NCI-H1092 (cell line): Measurements from ENCODE around the gene RSPH1.

Experiments used
- DNase-seq: peaks from one replicate; lab custom pipeline; 2025; lab: John Stamatoyannopoulos, UW

Gene RSPH1

DNA sequence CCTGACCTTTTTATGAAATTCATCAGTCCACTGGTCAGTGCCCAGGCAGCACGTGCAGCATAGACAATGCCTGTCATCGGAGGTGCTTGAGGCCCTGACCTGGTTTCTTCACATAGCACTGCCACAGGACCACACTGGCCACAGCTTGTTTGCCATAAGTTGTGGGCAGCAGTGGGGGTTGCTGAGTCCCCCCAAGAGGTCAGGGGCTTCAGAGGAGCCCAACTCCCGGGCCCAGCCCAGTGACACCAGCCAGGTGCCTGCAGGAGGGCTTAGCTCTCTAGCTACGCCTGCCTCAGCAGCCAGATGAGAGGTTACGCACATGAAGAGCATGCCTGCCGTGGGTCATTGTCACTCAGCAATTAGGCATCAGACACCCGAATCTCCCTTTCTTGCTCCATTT lies 50.7 kb downstream of the RSPH1 start:
- no peak for DNase-seq

DNA sequence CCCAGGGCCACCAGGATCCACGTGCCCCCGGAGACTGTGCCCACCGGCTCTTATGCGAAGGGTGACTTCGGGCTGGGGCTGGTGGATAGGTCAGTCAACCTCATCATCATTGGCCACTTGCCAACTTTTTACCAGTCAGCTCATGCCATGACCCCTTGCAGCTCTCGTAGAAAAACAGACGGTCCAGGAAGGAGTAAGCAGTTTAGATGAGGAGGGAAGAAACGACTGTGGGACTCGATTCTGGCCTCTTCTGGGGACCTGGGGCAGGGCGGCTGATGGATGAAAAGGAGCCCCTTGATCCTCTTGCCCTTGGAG lies 51.3 kb downstream of the RSPH1 start:
- DNase-seq = no peak

- no peak for DNase-seq
These were observed 51.9 kb downstream of the RSPH1 start for GRCh38 chr21:42443876-42444744.

GRCh38 chr21:42443181-42443785 lies 52.7 kb downstream of the RSPH1 start:
- no peak for DNase-seq

GRCh38 chr21:42441963-42442362 lies 54.1 kb downstream of the RSPH1 start:
- no peak for DNase-seq

- no peak for DNase-seq
These were observed 55.7 kb downstream of the RSPH1 start for GRCh38 chr21:42440187-42440792.

DNA sequence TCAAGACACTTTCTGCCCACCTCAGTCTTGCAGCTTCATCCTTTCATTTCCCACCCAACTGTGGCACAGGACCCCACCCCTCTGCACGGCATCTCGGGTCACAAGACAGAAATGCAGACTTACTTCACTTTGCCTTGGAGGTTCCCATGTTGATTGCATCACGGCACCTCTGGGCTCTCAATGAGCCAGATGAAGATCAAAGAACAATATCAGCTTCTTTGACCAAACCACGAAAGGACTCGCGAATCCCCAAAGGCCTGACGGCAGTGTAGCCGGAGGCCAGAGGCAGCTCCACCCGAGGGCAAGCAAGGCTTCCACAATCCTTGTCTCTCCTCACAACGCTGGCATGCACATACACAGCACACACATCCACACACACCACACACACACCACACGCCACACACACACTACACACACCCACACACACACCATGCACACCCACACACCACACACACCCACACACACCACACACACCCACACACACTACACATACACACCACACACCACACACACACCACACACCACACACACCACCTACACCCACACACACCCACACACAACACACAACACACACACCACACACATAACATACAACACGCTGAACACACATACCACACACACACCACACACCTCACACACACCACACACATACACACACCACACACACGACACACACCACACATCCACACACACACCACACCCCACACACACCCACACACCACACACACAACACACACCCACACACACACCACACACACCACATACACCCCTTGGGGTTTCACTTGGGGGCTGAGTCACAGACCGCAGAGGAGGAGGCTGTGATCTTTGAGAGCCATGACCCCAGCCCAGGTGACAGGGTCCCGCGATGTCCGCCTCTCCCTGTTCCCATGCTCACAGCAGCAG lies 56.5 kb downstream of the RSPH1 start:
- DNase-seq = no peak

DNA sequence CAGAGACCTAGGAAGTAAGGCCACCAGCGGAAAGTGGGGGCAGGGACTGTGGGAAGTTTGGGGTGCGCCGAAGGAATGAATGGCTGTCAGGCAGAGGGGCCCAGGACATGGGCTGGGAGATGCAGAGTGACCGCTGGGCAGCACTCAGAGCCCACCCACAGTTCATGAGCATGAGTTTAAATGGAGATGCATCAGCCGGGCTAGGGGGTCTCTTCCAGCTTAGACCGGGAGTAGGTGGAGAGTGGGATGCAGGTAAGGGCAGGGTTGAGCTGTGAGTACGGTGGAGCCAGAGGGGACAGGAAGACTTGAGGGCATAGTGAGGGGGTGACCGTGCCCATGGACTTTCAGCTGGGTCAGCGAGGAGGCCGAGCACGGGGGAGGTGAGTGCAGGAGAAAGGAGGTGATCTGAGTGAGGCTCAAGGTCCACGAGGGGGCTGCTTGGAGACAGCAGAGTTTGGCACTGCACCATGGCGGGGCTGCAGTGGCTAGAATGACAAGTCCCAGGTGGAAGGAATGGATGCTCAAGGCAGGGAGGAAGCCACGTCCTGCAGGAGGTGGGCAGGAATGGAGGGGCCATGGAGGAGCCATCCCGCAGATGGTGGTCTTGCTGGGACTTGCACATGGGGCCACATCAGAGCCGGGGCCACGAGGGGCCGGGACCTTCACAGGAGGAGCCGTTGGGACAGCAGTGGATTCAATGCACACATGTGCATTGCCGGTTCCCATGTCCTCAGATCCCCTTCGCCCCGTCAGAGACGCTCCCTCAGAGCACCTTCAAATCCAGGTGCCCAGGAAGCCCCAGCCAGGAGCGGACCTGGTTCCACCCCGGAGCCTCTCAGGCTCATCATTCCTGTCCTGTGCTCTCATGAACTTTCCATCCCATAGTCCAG lies 57.5 kb downstream of the RSPH1 start:
- no peak for DNase-seq

DNA sequence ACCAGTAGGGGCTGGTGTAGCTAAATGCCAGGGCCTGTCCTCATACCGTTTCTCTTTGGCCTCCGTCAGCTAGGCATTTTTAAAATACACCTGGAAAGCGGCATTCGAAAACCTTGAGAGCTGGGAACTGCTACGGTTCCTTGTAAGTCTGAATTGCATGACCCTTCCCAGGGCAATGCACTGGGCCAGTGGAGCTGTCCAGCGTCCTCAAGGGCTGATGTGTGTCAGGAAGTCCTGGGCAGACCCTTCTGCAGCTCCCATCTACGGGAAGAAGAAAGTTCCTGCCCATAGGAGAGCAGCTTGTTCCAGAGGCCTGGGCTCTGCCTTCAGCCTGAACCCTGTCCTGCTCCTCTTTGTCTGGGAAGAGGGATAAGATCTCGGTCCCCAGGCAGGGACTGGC lies 58.2 kb downstream of the RSPH1 start:
- no peak for DNase-seq

DNA sequence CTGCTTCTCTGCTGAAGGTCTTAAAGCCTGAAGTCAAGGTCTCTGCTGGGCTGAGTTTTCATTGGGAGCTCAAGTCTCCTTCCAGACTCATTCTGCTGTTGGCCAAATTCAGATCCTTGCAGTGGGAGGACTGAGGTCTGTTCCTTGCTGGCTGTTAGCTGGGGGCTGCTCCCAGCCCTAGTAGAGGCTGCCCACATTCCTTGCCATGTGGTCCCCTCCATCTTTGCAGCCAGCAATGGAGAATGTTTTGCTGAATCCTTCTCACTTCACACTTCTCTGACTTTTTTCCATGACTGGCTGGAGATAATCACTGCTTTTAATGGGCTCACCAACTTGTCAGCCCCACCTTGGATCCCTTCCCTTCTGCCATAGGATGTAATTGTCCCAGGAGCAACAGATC lies 59.1 kb downstream of the RSPH1 start:
- DNase-seq = no peak

- no peak for DNase-seq
These were observed 60.2 kb downstream of the RSPH1 start for GRCh38 chr21:42435833-42436232.

GRCh38 chr21:42435401-42435800 lies 60.6 kb downstream of the RSPH1 start:
- no peak for DNase-seq

GRCh38 chr21:42434884-42435283 lies 61.1 kb downstream of the RSPH1 start:
- DNase-seq = no peak

- DNase-seq = no peak
These were observed 62.0 kb downstream of the RSPH1 start for GRCh38 chr21:42433946-42434551.

- DNase-seq = no peak
These were observed 63.3 kb downstream of the RSPH1 start for GRCh38 chr21:42432695-42433094.

DNA sequence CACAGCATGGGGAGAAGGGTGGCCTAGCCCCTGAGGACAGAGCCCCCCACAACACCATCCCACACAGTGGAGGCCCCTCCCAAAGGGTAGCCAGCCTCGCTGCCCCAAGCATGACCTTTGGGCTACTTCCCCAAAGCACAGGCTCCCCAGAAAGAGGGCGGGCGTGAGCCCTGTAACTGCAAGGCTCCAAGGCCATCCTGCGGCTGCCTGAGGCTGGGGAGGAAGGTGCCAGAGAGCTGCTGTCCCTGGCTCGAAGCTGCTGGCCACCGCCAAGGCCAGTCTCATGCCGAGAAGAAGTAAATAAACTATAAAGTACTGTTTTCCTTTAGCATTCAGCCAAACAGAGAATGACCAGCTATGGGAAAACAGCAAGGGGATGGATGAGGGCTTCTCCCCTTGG lies 64.8 kb downstream of the RSPH1 start:
- no peak for DNase-seq

DNA sequence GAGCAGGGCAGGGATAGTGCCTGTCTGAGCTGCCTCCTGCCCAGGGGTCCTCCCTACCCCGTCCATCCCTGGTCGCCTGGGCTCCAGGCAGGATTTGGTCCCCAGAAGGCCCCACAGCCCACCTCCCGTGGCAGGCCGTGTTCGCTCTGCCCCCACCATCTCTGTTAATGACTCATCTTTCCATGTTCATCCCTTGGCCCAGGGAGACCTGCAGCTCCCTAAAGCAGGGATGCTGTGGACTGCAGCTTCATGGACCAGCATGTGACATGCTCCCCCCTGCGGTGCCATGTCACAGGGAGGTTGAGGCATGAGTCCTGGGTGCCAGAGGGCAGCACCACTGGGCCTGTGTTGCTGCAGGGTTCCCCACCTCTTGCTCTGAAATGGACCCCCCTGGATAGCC lies 65.5 kb downstream of the RSPH1 start:
- no peak for DNase-seq

GRCh38 chr21:42429856-42430255 lies 66.2 kb downstream of the RSPH1 start:
- DNase-seq = no peak

GRCh38 chr21:42429021-42429420 lies 67.0 kb downstream of the RSPH1 start:
- DNase-seq = no peak

- no peak for DNase-seq
These were observed 68.1 kb downstream of the RSPH1 start for GRCh38 chr21:42427809-42428419.
